Epithelial cell of alveolus of lung (primary cell): ENCODE data around the gene AGO4. TPM values are rescaled to one million over a fixed set of nuclear protein-coding genes. Genes with fewer than 3 reads are reported as not detected.

Experiments
- total RNA-seq: library from RNA; depleted of rRNA; stranded (reverse); fragments of >200 nt; gene quantifications from 2 replicates; pipeline ENCODE4 v1.2.1, GENCODE V29; 2015

Gene AGO4
- total RNA-seq = 4.9 and 6.5 TPM in 2 replicates

DNA sequence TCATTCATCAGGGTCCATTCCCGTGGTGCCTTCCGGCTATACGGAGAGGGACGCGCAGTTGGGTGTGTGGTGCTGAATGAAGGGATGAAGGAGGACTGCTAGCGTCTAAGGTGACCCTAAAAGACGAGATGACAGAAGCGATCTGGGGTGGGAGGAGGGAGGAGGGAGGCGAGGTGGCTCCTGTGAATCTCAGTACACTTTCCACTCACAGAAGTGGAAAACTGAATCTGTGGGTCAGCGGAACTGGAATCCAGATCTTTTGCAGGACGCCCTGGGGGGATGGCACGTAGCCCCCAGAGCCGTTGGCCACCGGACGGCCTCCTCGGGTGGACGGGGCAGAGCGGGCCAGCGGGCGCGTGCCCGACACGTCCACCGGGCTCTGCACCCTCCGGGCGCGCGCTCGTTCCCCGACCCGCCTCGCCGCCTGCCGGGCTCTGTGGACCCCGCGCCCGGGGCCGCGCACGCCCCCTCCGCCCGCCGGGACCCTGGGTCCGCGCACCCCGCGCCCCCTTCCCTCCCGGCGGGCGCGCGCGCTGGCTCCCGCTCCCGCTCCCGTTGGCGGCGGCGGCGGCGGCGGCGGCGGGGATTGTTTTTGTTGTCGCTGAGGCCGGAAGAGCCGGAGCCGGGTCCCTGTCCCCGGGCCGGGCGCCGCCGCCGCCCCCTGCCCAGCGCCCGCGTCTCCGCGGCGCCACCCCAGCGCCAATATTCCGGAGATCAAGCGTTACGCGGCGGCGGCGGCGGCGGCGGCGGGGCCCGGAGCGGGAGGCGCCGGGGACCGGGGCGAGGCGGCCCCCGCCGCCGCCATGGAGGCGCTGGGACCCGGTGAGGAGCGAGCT is at the start of gene AGO4:
AGO4 (plus strand) TSS at position 403 of the 836 bp plus-strand sequence; CDS start at position 804, 401 bp downstream.

DNA sequence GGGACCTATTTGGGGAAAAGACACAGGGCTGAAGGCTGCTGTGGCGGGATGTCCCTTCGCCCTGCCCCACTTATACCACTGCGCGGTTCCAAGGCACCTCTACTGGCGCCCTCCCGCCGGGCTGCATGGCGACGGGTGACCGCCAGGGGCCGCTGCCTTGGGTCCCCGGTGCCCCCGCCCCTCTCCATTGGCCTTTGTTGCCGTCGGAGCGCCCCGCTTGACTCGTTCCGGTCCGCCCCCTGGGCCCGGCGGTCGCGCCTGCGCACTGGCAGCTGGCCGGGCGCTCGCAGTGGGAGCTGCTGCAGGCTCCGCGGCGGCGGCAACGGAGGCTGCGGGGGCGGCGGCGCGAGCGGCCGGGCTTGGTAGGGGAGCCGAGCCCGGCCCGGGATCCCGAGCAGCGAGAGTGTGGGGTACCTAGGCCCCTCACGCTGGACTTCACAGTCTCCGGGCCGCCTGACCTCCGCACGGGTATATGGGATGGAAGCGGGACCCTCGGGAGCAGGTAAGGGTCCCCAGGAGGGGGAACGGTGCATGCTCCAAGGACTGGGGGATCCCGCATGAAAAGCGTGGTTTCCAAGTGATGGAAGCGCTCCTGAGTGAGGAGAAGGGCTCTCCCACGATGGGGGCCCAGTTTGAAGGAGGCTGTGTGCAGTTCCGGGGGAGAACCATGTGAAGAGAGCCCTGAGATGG is 75.3 kb downstream of the AGO4 start, which contains the start of gene AGO1:
AGO1 (plus strand) TSS at position 265 of the 690 bp plus-strand sequence; CDS start at position 478, 213 bp downstream.

Other genes with a start within 250 kb of the AGO4 start
- gene TFAP2E, start 234.7 kb upstream of the AGO4 start, total RNA-seq = 0.16 and 0.26 TPM in 2 replicates
- 49.6 and 75.6 TPM in 2 replicates for gene PSMB2, start 166.5 kb upstream of the AGO4 start, total RNA-seq
- gene C1orf216, start 89.1 kb upstream of the AGO4 start, total RNA-seq = 10.1 and 10.7 TPM in 2 replicates
- 3.9 and 12.7 TPM in 2 replicates for gene CLSPN, start 38.0 kb upstream of the AGO4 start, total RNA-seq
- gene AGO1, start 75.2 kb downstream of the AGO4 start, total RNA-seq = 12.9 and 15.1 TPM in 2 replicates
- gene AGO3, start 123.1 kb downstream of the AGO4 start, total RNA-seq = 4.5 and 8.7 TPM in 2 replicates